CD8-positive, alpha-beta memory T cell (primary cell): Measurements from ENCODE around the gene LY86. TPM values are rescaled to one million over a fixed set of nuclear protein-coding genes. Genes with fewer than 3 reads are reported as not detected.

Experiments used
- CTCF ChIA-PET: fragments of 350-600 bp; sonication (Branson Sonifier 250); formaldehyde crosslinking; loops from one replicate; lab custom pipeline; 2021; ENCODE audit warnings: antibody characterized with exemption; lab: Charles Lee
- POLR2A ChIA-PET: fragments of 350-600 bp; sonication (Branson Sonifier 250); formaldehyde crosslinking; loops from one replicate; lab custom pipeline; 2021; ENCODE audit warnings: antibody characterized with exemption; lab: Charles Lee
- DNase-seq, 5 donors: peaks; one replicate each; pipeline versions ENCODE4 v3.0.0 to v3.0.0-alpha.2; 2020 to 2022; ENCODE audit warnings: mixed read lengths in 1 of 5
- H3K27ac ChIP-seq: one replicate; pipeline ENCODE4 v1.7.0; 2013; ENCODE audit warnings: low read depth, mild to moderate bottlenecking, low read length, moderate library complexity
- H3K27me3 ChIP-seq: 2 replicates; pipeline ENCODE4 v1.7.0; 2013; ENCODE audit warnings: low read length, mild to moderate bottlenecking; ENCODE audit not compliant: insufficient read depth, poor library complexity, severe bottlenecking
- H3K36me3 ChIP-seq: 2 replicates; pipeline ENCODE4 v1.7.0; 2013; ENCODE audit warnings: mild to moderate bottlenecking, low read length, moderate library complexity; ENCODE audit not compliant: insufficient read depth
- H3K4me1 ChIP-seq: 2 replicates; pipeline ENCODE4 v1.7.0; 2013; ENCODE audit warnings: mild to moderate bottlenecking, low read length, moderate library complexity; ENCODE audit not compliant: insufficient read depth
- H3K4me3 ChIP-seq: 2 replicates; pipeline ENCODE4 v1.7.0; 2013; ENCODE audit warnings: mild to moderate bottlenecking, low read length
- H3K9me3 ChIP-seq: 2 replicates; pipeline ENCODE4 v1.7.0; 2013; ENCODE audit warnings: mild to moderate bottlenecking, low read length
- H3K27ac Mint-ChIP-seq, 8 donors: one replicate each; pipeline ENCODE4 v1.8.0; 2020 to 2021; ENCODE audit warnings: mixed read lengths in 8 of 8, mild to moderate bottlenecking in 6 of 8, inconsistent platforms in 3 of 8, moderate library complexity in 3 of 8
- H3K27me3 Mint-ChIP-seq, 2 donors: one replicate each; pipeline ENCODE4 v1.8.0; 2020 to 2021; ENCODE audit warnings: mixed read lengths in 2 of 2, mild to moderate bottlenecking in 1 of 2, moderate library complexity in 1 of 2
- H3K36me3 Mint-ChIP-seq, 3 donors: one replicate each; pipeline ENCODE4 v1.8.0; 2020 to 2021; ENCODE audit warnings: mixed read lengths in 3 of 3, inconsistent platforms in 1 of 3, mild to moderate bottlenecking in 1 of 3
- H3K4me1 Mint-ChIP-seq, 3 donors: one replicate each; pipeline ENCODE4 v1.8.0; 2020 to 2021; ENCODE audit warnings: mixed read lengths in 3 of 3, inconsistent platforms in 1 of 3, mild to moderate bottlenecking in 1 of 3
- H3K4me3 Mint-ChIP-seq, 7 donors: one replicate each; pipeline ENCODE4 v1.8.0; 2020 to 2021; ENCODE audit warnings: mixed read lengths in 7 of 7, mild to moderate bottlenecking in 6 of 7, moderate library complexity in 4 of 7, inconsistent platforms in 2 of 7
- H3K9me3 Mint-ChIP-seq, 5 donors: one replicate each; pipeline ENCODE4 v1.8.0; 2020 to 2022; ENCODE audit warnings: mixed read lengths in 5 of 5, mild to moderate bottlenecking in 3 of 5, moderate library complexity in 2 of 5, inconsistent platforms in 1 of 5
- polyA plus RNA-seq: library from polyadenylated mRNA; unstranded; fragments of 300-500 nt; fragmentation: Illumina TruSeq; gene quantifications from one replicate; pipeline ENCODE4 v1.2.3, GENCODE V29; 2021
- total RNA-seq, 2 experiments: library from RNA; stranded (reverse); gene quantifications; one replicate each; pipeline ENCODE4 v1.2.3, GENCODE V29; 2021

LY86 gene
- total and polyA plus RNA-seq, 3 experiments from 2014 or later = 0.31 to 2.4 (median 0.53) TPM

DNA sequence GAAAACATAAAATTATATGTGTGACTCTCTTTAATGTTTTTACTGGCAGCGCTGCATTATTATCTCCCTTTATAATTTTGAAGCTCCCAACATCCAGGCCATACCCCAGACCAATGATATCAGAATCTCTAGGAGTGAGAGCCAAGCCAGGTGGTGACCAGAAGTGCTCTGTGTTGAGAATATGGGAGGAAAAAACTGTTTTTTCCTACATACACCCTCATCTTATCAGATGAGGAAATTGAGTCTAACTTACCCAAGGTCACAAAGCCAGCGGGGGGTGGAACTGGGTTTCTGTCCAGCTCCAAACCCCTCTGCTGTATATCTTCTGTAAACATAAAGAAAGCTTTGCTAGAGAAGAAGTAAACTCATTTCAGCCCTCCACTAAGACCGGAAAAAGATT lies 42.5 kb downstream of the LY86 start:
- ChIA-PET POLR2A (no interaction called here), CTCF (interaction anchor here (1.0 kb wide), 1 partner anchor 21 kb away, joined by 3 read pairs; no protein-coding TSS in a partner anchor)
- no peak for DNase-seq
- Mint-ChIP-seq H3K36me3 (no peaks in the 10 kb centered on the region), H3K9me3 (no peaks in the 10 kb centered on the region), H3K27ac (no peak overlapping the region), H3K4me1 (peaks cover 15 to 27% (median 16%) of the 10 kb centered on the region in 3 donors), H3K4me3 (no peak overlapping the region), H3K27me3 (peaks cover 0 to 4% of the 10 kb centered on the region in 2 donors)
- no peaks in the 10 kb centered on the region for H3K27me3 ChIP-seq
- no peaks in the 10 kb centered on the region for H3K9me3 ChIP-seq
- H3K4me1 ChIP-seq = peaks cover 10% of the 10 kb centered on the region
- H3K4me3 ChIP-seq = no peak overlapping the region
- H3K36me3 ChIP-seq = no peaks in the 10 kb centered on the region
- H3K27ac ChIP-seq = no peak overlapping the region

GRCh38 chr6:6631534-6632276 lies 43.2 kb downstream of the LY86 start:
- Mint-ChIP-seq H3K4me1 (peaks cover 15 to 27% (median 16%) of the 10 kb centered on the region in 3 donors), H3K36me3 (no peaks in the 10 kb centered on the region), H3K4me3 (no peak overlapping the region), H3K27me3 (peaks cover 0 to 4% of the 10 kb centered on the region in 2 donors), H3K9me3 (no peaks in the 10 kb centered on the region), H3K27ac (peak overlapping the region in 1 of 8 donors; percentile 45)
- Histone ChIP-seq H3K4me3 (no peak overlapping the region), H3K36me3 (no peaks in the 10 kb centered on the region), H3K4me1 (peaks cover 10% of the 10 kb centered on the region), H3K9me3 (no peaks in the 10 kb centered on the region), H3K27ac (no peak overlapping the region), H3K27me3 (no peaks in the 10 kb centered on the region)
- ChIA-PET POLR2A (no interaction called here), CTCF (interaction anchor here (1.0 kb wide), 1 partner anchor 22 kb away, joined by 3 read pairs; no protein-coding TSS in a partner anchor)
- no peak for DNase-seq

GRCh38 chr6:6633898-6634734 lies 45.6 kb downstream of the LY86 start:
- Mint-ChIP-seq H3K9me3 (no peaks in the 10 kb centered on the region), H3K27ac (peak overlapping the region in 4 of 8 donors; percentile 3 to 61 (median 14)), H3K4me3 (peak overlapping the region in 2 of 7 donors; percentile 2 to 9), H3K27me3 (no peaks in the 10 kb centered on the region), H3K36me3 (no peaks in the 10 kb centered on the region), H3K4me1 (peaks cover 15 to 27% (median 16%) of the 10 kb centered on the region in 3 donors)
- ChIA-PET POLR2A (no interaction called here), CTCF (interaction anchor here (1.6 kb wide), 1 partner anchor 76 kb away, joined by 3 read pairs; no protein-coding TSS in a partner anchor)
- Histone ChIP-seq H3K36me3 (no peaks in the 10 kb centered on the region), H3K27ac (no peak overlapping the region), H3K4me1 (peaks cover 10% of the 10 kb centered on the region), H3K4me3 (no peak overlapping the region), H3K27me3 (no peaks in the 10 kb centered on the region), H3K9me3 (no peaks in the 10 kb centered on the region)
- DNase-seq = no peak

- ChIA-PET POLR2A (no interaction called here), CTCF (interaction anchor here (1.6 kb wide), 1 partner anchor 77 kb away, joined by 3 read pairs; no protein-coding TSS in a partner anchor)
- H3K4me3 Mint-ChIP-seq = peak overlapping the region in 2 of 7 donors; percentile 0 to 9
- DNase-seq = no peak
- H3K27me3 Mint-ChIP-seq = no peaks in the 10 kb centered on the region
- no peaks in the 10 kb centered on the region for H3K9me3 Mint-ChIP-seq
- no peak overlapping the region for H3K27ac ChIP-seq
- peaks cover 0 to 1% (median 0%) of the 10 kb centered on the region in 3 donors for H3K36me3 Mint-ChIP-seq
- H3K4me1 Mint-ChIP-seq = peaks cover 15 to 27% (median 16%) of the 10 kb centered on the region in 3 donors
- H3K27ac Mint-ChIP-seq = peak overlapping the region in 3 of 8 donors; percentile 6 to 61 (median 12)
- peaks cover 10% of the 10 kb centered on the region for H3K4me1 ChIP-seq
- no peaks in the 10 kb centered on the region for H3K27me3 ChIP-seq
- no peak overlapping the region for H3K4me3 ChIP-seq
- no peaks in the 10 kb centered on the region for H3K36me3 ChIP-seq
- H3K9me3 ChIP-seq = no peaks in the 10 kb centered on the region
Measured at GRCh38 chr6:6634735-6635075, 46.2 kb downstream of the LY86 start.

- H3K9me3 Mint-ChIP-seq = no peaks in the 10 kb centered on the region
- Histone ChIP-seq H3K36me3 (no peaks in the 10 kb centered on the region), H3K4me1 (peaks cover 10% of the 10 kb centered on the region), H3K4me3 (no peak overlapping the region), H3K9me3 (no peaks in the 10 kb centered on the region), H3K27ac (no peak overlapping the region), H3K27me3 (no peaks in the 10 kb centered on the region)
- H3K27ac Mint-ChIP-seq = peak overlapping the region in 1 of 8 donors; percentile 6
- no peak overlapping the region for H3K4me3 Mint-ChIP-seq
- H3K4me1 Mint-ChIP-seq = peaks cover 15 to 27% (median 16%) of the 10 kb centered on the region in 3 donors
- ChIA-PET POLR2A (no interaction called here), CTCF (interaction anchor here (1.1 to 1.6 kb wide), 2 partner anchors 8 to 77 kb away, joined by 3 to 4 read pairs; no protein-coding TSS in a partner anchor)
- no peaks in the 10 kb centered on the region for H3K27me3 Mint-ChIP-seq
- DNase-seq = no peak
- peaks cover 0 to 1% (median 0%) of the 10 kb centered on the region in 3 donors for H3K36me3 Mint-ChIP-seq
Measured at GRCh38 chr6:6635291-6635690, 46.8 kb downstream of the LY86 start.

- Histone ChIP-seq H3K4me3 (no peak overlapping the region), H3K36me3 (no peaks in the 10 kb centered on the region), H3K4me1 (peaks cover 10% of the 10 kb centered on the region), H3K27me3 (no peaks in the 10 kb centered on the region), H3K9me3 (no peaks in the 10 kb centered on the region), H3K27ac (no peak overlapping the region)
- H3K27ac Mint-ChIP-seq = no peak overlapping the region
- no peaks in the 10 kb centered on the region for H3K9me3 Mint-ChIP-seq
- CTCF ChIA-PET = interaction anchor here (1.1 to 1.6 kb wide), 2 partner anchors 9 to 78 kb away, joined by 3 to 4 read pairs; no protein-coding TSS in a partner anchor
- peaks cover 15 to 27% (median 16%) of the 10 kb centered on the region in 3 donors for H3K4me1 Mint-ChIP-seq
- no peaks in the 10 kb centered on the region for H3K27me3 Mint-ChIP-seq
- no peak for DNase-seq
- H3K36me3 Mint-ChIP-seq = peaks cover 0 to 1% (median 0%) of the 10 kb centered on the region in 3 donors
- POLR2A ChIA-PET = no interaction called here
- H3K4me3 Mint-ChIP-seq = no peak overlapping the region
Measured at GRCh38 chr6:6635869-6636268, 47.3 kb downstream of the LY86 start.

- H3K36me3 ChIP-seq = no peaks in the 10 kb centered on the region
- Mint-ChIP-seq H3K4me3 (no peak overlapping the region), H3K9me3 (no peaks in the 10 kb centered on the region), H3K36me3 (peaks cover 0 to 1% (median 0%) of the 10 kb centered on the region in 3 donors), H3K27me3 (peaks cover 0 to 3% of the 10 kb centered on the region in 2 donors), H3K27ac (peak overlapping the region in 1 of 8 donors; percentile 35), H3K4me1 (peaks cover 7 to 18% (median 10%) of the 10 kb centered on the region in 3 donors)
- no peaks in the 10 kb centered on the region for H3K9me3 ChIP-seq
- DNase-seq = no peak
- ChIA-PET CTCF (no interaction called here), POLR2A (no interaction called here)
- H3K4me3 ChIP-seq = no peak overlapping the region
- no peaks in the 10 kb centered on the region for H3K27me3 ChIP-seq
- H3K27ac ChIP-seq = no peak overlapping the region
- peaks cover 1% of the 10 kb centered on the region for H3K4me1 ChIP-seq
Measured at GRCh38 chr6:6639572-6639971, 51.1 kb downstream of the LY86 start.
